Brain microvascular endothelial cell (primary cell): Measurements from ENCODE around the gene PDSS2.

Source experiments
- DNase-seq: peaks from one replicate; pipeline ENCODE4 v3.0.0-alpha.2; 2020
- H3K27ac ChIP-seq: fragments of 250-450 bp; sonication (Bioruptor Pico); 2 replicates; pipeline ENCODE4 v1.5.1; 2020; ENCODE audit warnings: mild to moderate bottlenecking, moderate library complexity
- H3K27me3 ChIP-seq: fragments of 250-450 bp; sonication (Bioruptor Pico); replicated peaks from 2 replicates; pipeline ENCODE4 v1.5.1; 2020; ENCODE audit warnings: mild to moderate bottlenecking
- H3K36me3 ChIP-seq: fragments of 250-450 bp; sonication (Bioruptor Pico); replicated peaks from 2 replicates; pipeline ENCODE4 v1.5.1; 2020; ENCODE audit warnings: mild to moderate bottlenecking
- H3K4me3 ChIP-seq: 2 replicates; pipeline ENCODE4 v1.5.1; 2011; ENCODE audit warnings: low read depth, mild to moderate bottlenecking, control low read depth, low read length, moderate library complexity
- in situ Hi-C: cut with HindIII; loops from 2 replicates; pipeline ENCODE4 v1.10.0; 2017; ENCODE audit warnings: low sequenced_read_pairs, low pct_ligation_motif_present
- TF ChIP-seq, protein P1 (sequence below): IDR thresholded peaks from 2 replicates; pipeline ENCODE4 v1.5.1; 2011; ENCODE audit warnings: low read depth, mild to moderate bottlenecking, moderate library complexity, low read length, control low read depth, inconsistent platforms; ENCODE audit errors: missing control alignments

PDSS2 gene

DNA sequence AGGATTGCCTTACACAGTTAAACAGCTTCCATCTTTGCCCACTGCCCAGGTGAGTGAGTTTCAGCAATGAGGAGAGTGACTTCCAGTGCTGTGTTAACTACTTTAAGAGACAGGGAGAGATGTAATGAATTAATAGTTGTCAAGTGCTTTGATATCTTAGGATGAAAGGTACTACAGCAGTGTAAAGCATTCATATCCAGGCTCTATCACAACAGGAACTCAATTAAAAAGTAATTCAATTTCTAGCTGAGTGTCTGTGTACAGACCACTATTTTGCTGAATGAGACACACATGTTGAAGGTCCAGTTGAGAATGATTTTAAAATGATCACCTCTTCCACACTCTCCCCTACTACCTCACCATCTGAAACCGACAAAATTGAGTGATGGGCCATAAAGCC is 273.3 kb downstream of the PDSS2 start:
- in situ Hi-C loops = no loop called here

DNA sequence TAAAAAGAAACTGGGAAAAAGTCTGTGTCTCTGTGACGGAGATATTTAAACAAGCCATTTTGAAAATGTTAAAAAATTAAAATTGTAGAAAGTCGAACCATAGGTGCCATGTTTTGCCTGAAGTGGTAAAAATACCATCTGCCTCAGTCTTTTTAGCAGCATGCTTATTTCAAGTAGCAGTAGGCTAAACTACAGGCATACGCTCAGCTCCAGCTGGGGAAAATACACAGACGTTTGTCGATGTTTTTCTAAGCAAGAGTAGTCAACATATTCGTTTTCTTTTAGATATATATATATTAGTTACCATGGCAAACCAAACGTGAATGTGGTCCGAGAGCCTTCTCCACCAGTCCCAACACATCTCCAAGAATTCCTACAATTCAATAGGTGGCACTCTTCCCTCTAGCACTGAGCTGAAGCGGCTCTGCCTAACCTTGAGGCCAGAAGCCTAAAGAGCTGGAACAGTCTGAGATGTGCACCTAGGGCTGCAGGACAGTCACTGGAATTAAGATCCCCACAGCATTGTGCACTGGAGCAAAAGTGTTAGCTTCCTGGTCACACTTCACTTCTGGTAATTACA is 273.9 kb downstream of the PDSS2 start:
- TF ChIP-seq, protein P1, sequence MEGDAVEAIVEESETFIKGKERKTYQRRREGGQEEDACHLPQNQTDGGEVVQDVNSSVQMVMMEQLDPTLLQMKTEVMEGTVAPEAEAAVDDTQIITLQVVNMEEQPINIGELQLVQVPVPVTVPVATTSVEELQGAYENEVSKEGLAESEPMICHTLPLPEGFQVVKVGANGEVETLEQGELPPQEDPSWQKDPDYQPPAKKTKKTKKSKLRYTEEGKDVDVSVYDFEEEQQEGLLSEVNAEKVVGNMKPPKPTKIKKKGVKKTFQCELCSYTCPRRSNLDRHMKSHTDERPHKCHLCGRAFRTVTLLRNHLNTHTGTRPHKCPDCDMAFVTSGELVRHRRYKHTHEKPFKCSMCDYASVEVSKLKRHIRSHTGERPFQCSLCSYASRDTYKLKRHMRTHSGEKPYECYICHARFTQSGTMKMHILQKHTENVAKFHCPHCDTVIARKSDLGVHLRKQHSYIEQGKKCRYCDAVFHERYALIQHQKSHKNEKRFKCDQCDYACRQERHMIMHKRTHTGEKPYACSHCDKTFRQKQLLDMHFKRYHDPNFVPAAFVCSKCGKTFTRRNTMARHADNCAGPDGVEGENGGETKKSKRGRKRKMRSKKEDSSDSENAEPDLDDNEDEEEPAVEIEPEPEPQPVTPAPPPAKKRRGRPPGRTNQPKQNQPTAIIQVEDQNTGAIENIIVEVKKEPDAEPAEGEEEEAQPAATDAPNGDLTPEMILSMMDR = peak; percentile 48

More for the DNA sequence above, 273.3 kb downstream of the PDSS2 start:
- Histone ChIP-seq H3K27me3 (no peaks in the 10 kb centered on the region), H3K4me3 (no peak overlapping the region), H3K36me3 (no peaks in the 10 kb centered on the region), H3K27ac (no peak overlapping the region)
- no peak for DNase-seq
- TF ChIP-seq, protein P1 = no peak

DNA sequence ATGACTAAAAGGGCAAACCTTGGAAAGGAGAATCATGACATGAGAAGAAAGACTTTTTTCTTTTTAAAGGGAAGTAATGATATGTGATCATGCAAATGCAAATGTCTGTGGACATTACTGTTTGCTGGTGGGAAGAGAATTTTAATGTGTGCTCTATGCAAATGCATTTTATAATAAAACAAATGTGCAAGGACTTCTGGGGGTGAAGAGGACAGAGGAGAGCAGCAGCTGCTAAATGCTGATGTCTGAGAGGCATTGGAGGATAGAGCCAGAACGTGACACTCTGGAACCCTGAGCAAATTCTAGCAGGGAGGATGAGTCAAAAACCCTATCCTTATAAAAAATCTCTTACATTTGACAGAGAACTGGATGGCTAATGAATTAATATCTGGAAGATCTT is 274.9 kb downstream of the PDSS2 start:
- no peak for DNase-seq
- Histone ChIP-seq H3K27ac (no peak overlapping the region), H3K36me3 (no peaks in the 10 kb centered on the region), H3K27me3 (no peaks in the 10 kb centered on the region), H3K4me3 (no peak overlapping the region)
- TF ChIP-seq, protein P1 = no peak
- in situ Hi-C loops = no loop called here

More for the DNA sequence above, 273.9 kb downstream of the PDSS2 start:
- Histone ChIP-seq H3K4me3 (no peak overlapping the region), H3K27me3 (no peaks in the 10 kb centered on the region), H3K27ac (no peak overlapping the region), H3K36me3 (no peaks in the 10 kb centered on the region)
- peak; percentile 10 for DNase-seq
- in situ Hi-C loops = no loop called here

DNA sequence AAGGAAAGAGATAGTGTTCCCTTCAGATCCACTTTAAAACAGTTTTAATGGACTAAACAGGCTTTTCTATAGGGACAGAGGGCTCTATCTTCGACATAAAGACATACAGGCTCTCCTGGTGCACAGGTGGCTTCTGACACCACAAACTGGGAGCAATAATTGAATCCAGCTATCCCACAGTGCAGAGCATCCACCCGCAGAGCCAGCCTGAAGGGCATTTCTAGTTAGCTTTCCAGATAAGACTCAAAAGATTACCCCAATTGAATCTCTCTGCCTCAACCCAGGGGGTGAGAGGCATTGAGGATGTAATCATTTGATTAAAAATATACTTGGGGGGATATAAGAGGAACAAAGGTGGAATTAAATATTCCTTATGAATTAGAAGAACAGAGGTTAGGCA is 279.3 kb downstream of the PDSS2 start:
- H3K4me3 ChIP-seq = no peak overlapping the region
- H3K27me3 ChIP-seq = no peaks in the 10 kb centered on the region
- H3K27ac ChIP-seq = no peak overlapping the region
- TF ChIP-seq, protein P1 = no peak
- H3K36me3 ChIP-seq = no peaks in the 10 kb centered on the region
- DNase-seq = no peak
- in situ Hi-C loops = no loop called here

DNA sequence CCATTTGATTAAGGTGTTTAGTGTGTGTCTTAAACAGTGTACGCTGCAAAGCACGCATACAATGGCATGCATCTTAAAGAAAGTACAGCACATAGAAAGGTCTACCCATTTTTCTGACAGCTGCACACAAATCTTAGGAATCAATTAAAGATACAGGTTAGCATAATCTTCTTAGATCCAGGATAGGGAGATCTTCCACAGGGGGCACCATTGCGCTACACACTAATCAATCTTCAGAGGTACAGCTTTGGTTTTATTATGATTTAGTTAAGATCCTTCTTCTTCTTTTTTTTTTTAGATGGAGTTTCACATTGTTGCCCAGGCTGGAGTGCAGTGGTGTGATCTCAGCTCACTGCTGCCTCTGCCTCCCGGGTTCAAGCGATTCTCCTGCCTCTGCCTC is 280.4 kb downstream of the PDSS2 start:
- Histone ChIP-seq H3K27ac (no peak overlapping the region), H3K36me3 (no peaks in the 10 kb centered on the region), H3K4me3 (no peak overlapping the region), H3K27me3 (no peaks in the 10 kb centered on the region)
- in situ Hi-C loops = no loop called here
- DNase-seq = peak; percentile 27
- TF ChIP-seq, protein P1 = peak; percentile 53

DNA sequence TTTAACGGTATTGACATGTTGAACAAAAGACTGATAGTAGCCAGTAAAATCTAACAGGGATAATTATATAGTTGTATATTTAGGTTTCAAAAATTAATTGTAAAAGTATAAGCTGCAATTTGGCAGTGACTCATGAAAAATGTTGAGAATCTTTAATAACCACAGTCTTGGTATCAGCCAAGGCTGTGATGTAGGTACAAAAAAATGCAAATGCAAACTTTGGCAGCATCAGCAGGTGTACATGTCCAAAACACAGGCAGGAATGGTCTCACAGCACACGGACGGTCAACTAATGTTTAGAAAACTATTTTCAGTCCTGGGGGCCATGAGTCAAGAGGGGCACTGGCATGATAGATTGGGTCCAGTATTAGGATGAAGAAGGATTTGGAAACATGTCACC is 285.6 kb downstream of the PDSS2 start:
- in situ Hi-C loops = no loop called here
- H3K36me3 ChIP-seq = no peaks in the 10 kb centered on the region
- H3K4me3 ChIP-seq = no peak overlapping the region
- H3K27ac ChIP-seq = no peak overlapping the region
- DNase-seq = peak; percentile 14
- H3K27me3 ChIP-seq = no peaks in the 10 kb centered on the region
- TF ChIP-seq, protein P1 = no peak
